ENCODE results near the gene CAP1. TPM values are rescaled to one million over a fixed set of nuclear protein-coding genes. Genes with fewer than 3 reads are reported as not detected.

The CAP1 gene
- 328 and 376 TPM in 2 replicates for total RNA-seq

DNA sequence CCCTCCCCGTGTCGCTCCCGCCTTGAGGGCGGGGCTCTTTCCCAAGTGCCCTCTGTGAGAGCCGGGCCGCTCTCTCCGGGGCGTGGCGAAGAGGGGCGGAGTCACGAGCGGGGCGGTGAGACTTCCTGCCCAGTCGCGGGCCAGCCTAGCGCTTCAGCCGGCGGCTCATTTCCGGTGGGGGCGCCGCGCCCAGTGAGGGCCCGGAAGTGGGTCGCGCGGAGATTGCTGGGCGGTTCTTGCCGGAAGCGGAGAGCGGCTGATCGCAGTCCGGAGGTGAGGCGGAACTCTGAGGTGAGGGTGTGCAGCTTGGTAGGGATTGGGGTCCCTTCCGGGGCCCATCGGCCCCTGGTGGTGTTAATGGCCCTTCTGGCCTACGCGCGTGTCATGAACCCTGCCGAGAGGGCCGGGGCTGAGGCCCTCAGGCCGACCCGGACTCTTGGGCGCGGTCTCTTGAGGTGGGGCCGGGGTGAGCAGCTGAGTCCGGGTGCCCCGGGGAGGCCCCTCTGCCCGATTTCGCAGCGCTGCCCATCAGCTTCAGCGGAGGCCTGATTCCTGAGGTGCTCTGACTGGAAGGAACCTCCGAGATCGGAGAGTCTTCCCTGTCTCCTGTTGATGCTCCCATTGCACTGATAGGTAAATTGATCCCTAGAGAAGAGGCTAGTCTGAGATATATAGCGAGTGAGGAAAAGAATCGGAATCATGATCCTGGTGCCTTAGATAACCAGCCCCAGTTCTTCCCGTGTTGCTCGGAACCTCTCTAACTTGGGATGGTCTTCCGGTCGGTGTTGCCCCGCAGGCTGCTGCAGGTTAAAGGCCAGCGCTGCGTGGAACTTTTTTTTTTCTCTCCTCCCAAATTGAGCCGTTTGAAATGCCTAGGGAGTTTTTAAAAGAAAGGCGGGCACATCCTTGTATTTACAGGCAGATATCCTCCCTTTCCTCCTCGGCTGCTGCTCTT is at the start of gene CAP1:
CAP1 (plus strand) TSS at position 219 of the 955 bp plus-strand sequence. CDS start 18,618 bp downstream, outside the sequence.

DNA sequence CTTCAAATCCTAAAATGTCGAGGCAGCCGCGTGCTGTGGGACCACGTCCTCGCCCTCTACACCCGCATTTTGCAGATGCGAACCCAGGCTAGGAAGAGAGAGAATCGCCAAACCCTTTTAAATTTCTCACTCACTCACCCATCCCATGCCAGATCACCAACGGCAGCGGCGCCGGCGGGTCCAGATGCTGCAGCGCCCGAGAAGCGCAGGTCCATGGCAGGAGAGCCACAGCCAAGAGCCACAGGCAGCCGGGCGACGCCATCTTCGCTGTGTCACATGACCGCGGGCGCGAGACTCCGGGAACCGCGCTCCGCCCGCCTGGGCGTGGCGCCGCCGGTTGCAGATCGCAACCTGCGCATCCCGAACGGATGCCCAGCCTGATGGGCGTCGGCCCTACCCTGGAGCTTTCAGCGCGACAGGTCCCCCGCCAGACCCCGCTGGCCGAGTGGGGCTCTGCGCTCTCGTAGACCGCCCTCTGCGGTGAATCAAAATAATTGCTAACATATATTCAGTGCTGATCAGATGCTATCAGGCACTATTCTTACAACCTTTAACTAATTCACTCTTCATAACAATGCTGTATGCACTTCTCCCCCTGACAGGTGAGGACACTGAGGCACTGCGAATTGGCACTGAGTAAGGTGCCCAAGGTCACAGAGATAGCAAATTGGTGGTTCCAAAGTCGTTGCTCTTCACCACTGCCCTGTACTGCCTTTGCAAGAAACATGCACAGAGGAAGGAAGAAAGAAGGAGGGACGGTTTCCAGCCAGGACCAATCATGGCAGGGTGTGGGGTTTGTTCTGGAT is 56.7 kb downstream of the CAP1 start, which contains the start of gene PPT1:
PPT1 (minus strand) TSS at position 276 of the 806 bp plus-strand sequence; CDS start at position 262, 14 bp downstream.

Other genes with a start within 250 kb of the CAP1 start
- gene TRIT1, start 157.2 kb upstream of the CAP1 start, total RNA-seq, result 20.1 and 23.8 TPM in 2 replicates
- 9.7 and 12.2 TPM in 2 replicates for gene MYCL, start 138.8 kb upstream of the CAP1 start, total RNA-seq
- 23.6 and 30.8 TPM in 2 replicates for gene MFSD2A, start 85.6 kb upstream of the CAP1 start, total RNA-seq
- 41.7 and 42.4 TPM in 2 replicates for gene PPT1, start 56.5 kb downstream of the CAP1 start, total RNA-seq
- 11.6 and 13.7 TPM in 2 replicates for gene RLF, start 120.7 kb downstream of the CAP1 start, total RNA-seq
- gene TMCO2, start 207.2 kb downstream of the CAP1 start, total RNA-seq, result not detected in 2 replicates
- 37.5 and 45.6 TPM in 2 replicates for gene ZMPSTE24, start 217.5 kb downstream of the CAP1 start, total RNA-seq

All from airway epithelial cell (primary cell).